Stimulated activated CD8-positive, alpha-beta memory T cell treated with anti-CD3 and anti-CD28 coated beads, Interleukin-7, amount 100 ng/mL, for 48 hours (primary cell): ENCODE measurements around the gene CWC22.
A peak's percentile ranks its signal among the peaks of the same experiment; 100 is the strongest.
"Not testable (repeated sequence)": the region's sequence is repeated elsewhere in the genome, so short reads cannot be mapped to it uniquely, and the experiment has no call there.

Experiments
- DNase-seq, 2 donors: peaks; one replicate each; pipeline ENCODE4 v3.0.0-alpha.2; 2020; ENCODE audit warnings: low read depth in 1 of 2; ENCODE audit errors: extremely low read depth in 1 of 2

Gene CWC22

GRCh38 chr2:180006781-180007579 lies at the start of gene CWC22:
CWC22 (minus strand) TSS chr2:180007297; CDS start chr2:179993341, 13,956 bp downstream.
- peak; percentile 53 to 77 for DNase-seq

- DNase-seq = no peak
Observed at GRCh38 chr2:180056367-180057118, 49.4 kb upstream of the CWC22 start.

GRCh38 chr2:180054576-180054975 lies 47.5 kb upstream of the CWC22 start:
- not testable (repeated sequence) for DNase-seq

- DNase-seq = no peak
Observed at GRCh38 chr2:180050246-180050645, 43.1 kb upstream of the CWC22 start.

GRCh38 chr2:180048251-180048650 lies 41.2 kb upstream of the CWC22 start:
- no peak for DNase-seq

- no peak for DNase-seq
Observed at GRCh38 chr2:180046776-180047175, 39.7 kb upstream of the CWC22 start.

GRCh38 chr2:180046202-180046601 lies 39.1 kb upstream of the CWC22 start:
- DNase-seq = no peak

GRCh38 chr2:180040146-180040925 lies 33.2 kb upstream of the CWC22 start:
- no peak for DNase-seq

GRCh38 chr2:180038997-180039396 lies 31.9 kb upstream of the CWC22 start:
- no peak for DNase-seq

GRCh38 chr2:180033993-180034894 lies 27.1 kb upstream of the CWC22 start:
- DNase-seq = no peak

- DNase-seq = no peak
Observed at GRCh38 chr2:180029575-180029974, 22.5 kb upstream of the CWC22 start.

- DNase-seq = no peak
Observed at GRCh38 chr2:180021850-180022249, 14.8 kb upstream of the CWC22 start.

- no peak for DNase-seq
Observed at GRCh38 chr2:180017784-180018183, 10.7 kb upstream of the CWC22 start.

GRCh38 chr2:180016937-180017336 lies 9.8 kb upstream of the CWC22 start:
- DNase-seq = no peak

- no peak for DNase-seq
Observed at GRCh38 chr2:180015951-180016709, 9.0 kb upstream of the CWC22 start.

- DNase-seq = no peak
Observed at GRCh38 chr2:180012523-180012922, 5.4 kb upstream of the CWC22 start.

GRCh38 chr2:180010701-180011100 lies 3.6 kb upstream of the CWC22 start:
- no peak for DNase-seq

GRCh38 chr2:180006231-180006630 lies 866 bp downstream of the CWC22 start:
- DNase-seq = no peak

GRCh38 chr2:180005465-180005864 lies 1.6 kb downstream of the CWC22 start:
- not testable (repeated sequence) for DNase-seq

- DNase-seq = no peak
Observed at GRCh38 chr2:180004731-180005130, 2.4 kb downstream of the CWC22 start.
